Fibroblast of pulmonary artery (primary cell): ENCODE results near the gene CNTNAP5.
A peak's percentile ranks its signal among the peaks of the same experiment; 100 is the strongest.

Experiments used
- DNase-seq: peaks from one replicate; pipeline ENCODE4 v3.0.0-alpha.2; 2010; ENCODE audit warnings: low read depth
- H3K4me3 ChIP-seq: replicated peaks from 2 replicates; pipeline ENCODE4 v1.5.1; 2011; ENCODE audit warnings: low read depth, mild to moderate bottlenecking, control low read depth, low read length, moderate library complexity
- CTCF ChIP-seq: IDR thresholded peaks from 2 replicates; pipeline ENCODE4 v1.5.1; 2011; ENCODE audit warnings: mild to moderate bottlenecking, control low read depth, low read length, inconsistent platforms; ENCODE audit errors: missing control alignments

CNTNAP5 gene

DNA sequence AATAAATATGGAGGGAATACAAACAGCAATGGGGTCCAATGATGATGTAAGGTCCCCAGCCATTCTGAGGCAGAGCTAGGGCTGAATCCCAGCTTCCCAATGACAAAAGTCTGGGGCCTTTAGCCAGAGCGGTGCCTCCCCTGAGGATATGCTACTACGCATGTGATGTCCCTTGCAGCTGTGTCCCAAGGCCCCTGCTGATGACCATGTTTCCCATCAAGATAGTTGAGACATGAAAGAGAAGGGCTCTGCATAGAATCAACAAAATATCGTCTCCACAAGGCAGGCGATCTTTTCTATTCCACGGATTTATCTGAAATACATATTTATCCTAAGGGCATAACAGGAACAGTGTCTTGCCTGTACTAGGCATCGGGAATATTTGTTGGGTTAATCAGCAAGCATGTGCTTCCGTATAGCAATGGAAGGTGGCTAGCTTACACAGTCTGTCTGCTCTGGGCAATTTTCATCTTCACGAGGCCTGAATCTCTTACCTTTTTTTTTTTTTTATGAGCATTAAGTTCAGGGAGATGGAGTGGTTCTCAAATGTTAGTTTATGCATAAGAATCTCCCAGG, 284.6 kb downstream of the CNTNAP5 start:
- no peak for DNase-seq
- no peak for TF ChIP-seq CTCF
- no peak overlapping the region for H3K4me3 ChIP-seq

DNA sequence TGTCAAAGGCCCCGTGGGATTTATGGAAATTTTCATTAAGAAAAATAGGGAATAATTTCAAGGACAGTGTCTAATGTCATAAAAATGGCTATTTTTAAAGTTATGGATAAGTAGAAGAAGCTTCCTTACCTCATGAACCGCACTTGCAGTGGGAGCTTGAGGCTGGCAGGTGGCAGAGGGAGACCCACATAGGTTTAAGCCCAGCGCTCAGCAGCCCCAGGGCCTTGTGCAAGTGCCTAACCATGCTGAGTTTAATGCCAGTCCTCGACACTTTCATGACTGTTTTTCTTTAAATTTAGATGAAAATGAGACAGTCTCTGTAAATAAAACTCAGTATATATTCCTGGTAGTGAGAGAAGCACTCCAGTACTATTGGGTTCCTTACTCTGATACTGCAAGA, 285.6 kb downstream of the CNTNAP5 start:
- no peak for TF ChIP-seq CTCF
- no peak for DNase-seq

GRCh38 chr2:124314084-124314483, 289.0 kb downstream of the CNTNAP5 start:
- H3K4me3 ChIP-seq: no peak overlapping the region
- no peak for TF ChIP-seq CTCF
- DNase-seq: no peak

More for the DNA sequence above, 285.6 kb downstream of the CNTNAP5 start:
- no peak overlapping the region for H3K4me3 ChIP-seq

GRCh38 chr2:124315221-124315880, 290.3 kb downstream of the CNTNAP5 start:
- H3K4me3 ChIP-seq: no peak overlapping the region
- no peak for DNase-seq
- TF ChIP-seq CTCF: no peak

DNA sequence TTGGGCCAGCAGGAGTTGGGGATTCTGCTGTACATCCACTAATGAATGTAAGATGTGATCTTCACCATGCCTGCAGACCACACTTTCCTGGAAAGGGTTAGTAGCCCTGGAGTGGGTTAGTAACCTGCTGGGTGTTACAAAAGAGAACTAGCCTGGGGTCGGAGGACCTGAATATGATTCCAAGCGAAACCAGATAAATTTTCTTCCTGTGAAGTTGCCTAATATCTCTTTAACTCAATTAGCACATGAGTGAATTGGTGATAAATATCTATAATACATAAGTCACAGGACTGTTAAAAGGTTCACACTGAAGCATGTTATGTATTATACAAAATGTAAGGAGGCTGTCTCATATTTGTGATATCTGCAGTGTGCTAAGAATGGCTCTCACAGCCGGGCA, 291.0 kb downstream of the CNTNAP5 start:
- DNase-seq: no peak
- no peak for TF ChIP-seq CTCF
- H3K4me3 ChIP-seq: no peak overlapping the region

GRCh38 chr2:124316881-124317605, 292.0 kb downstream of the CNTNAP5 start:
- no peak for TF ChIP-seq CTCF
- peak; percentile 17 for DNase-seq
- H3K4me3 ChIP-seq: no peak overlapping the region

DNA sequence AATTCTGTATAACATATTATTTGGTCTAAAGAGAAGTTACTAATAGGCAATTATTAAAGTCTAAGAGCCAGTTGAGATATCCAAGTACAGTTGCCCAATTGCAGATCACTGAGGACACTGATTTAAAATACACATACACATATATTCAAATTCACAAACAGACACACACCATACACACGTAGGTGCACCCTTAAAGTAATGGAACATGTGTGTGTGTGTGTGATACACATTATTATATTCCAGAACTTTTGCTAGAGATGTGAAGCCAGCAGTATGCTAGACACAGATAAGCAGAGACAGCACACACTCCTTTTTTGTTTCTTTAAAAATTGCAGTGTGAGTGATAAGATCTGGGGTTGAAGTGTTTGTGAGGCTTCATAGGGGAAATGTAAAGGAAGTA, 292.5 kb downstream of the CNTNAP5 start:
- DNase-seq: no peak
- no peak overlapping the region for H3K4me3 ChIP-seq
- TF ChIP-seq CTCF: no peak
